Measurements from ENCODE around the gene MINDY4.
A peak's percentile ranks its signal among the peaks of the same experiment; 100 is the strongest.

Gene MINDY4

GRCh38 chr7:30837581-30837980 is 66.4 kb downstream of the MINDY4 start:
- DNase-seq, result no peak

- no peak for DNase-seq
Observed at GRCh38 chr7:30838008-30838407, 66.8 kb downstream of the MINDY4 start.

GRCh38 chr7:30840141-30841024 is 69.2 kb downstream of the MINDY4 start:
- no peak for DNase-seq

GRCh38 chr7:30841025-30841735 is 70.0 kb downstream of the MINDY4 start:
- no peak for DNase-seq

- DNase-seq, result no peak
Observed at GRCh38 chr7:30841801-30842541, 70.8 kb downstream of the MINDY4 start.

- no peak for DNase-seq
Observed at GRCh38 chr7:30842542-30843451, 71.6 kb downstream of the MINDY4 start.

- no peak for DNase-seq
Observed at GRCh38 chr7:30843741-30844482, 72.7 kb downstream of the MINDY4 start.

- DNase-seq, result no peak
Observed at GRCh38 chr7:30844483-30844874, 73.3 kb downstream of the MINDY4 start.

- DNase-seq, result no peak
Observed at GRCh38 chr7:30844916-30845315, 73.7 kb downstream of the MINDY4 start.

- no peak for DNase-seq
Observed at GRCh38 chr7:30845426-30846135, 74.4 kb downstream of the MINDY4 start.

GRCh38 chr7:30846378-30846777 is 75.2 kb downstream of the MINDY4 start:
- peak; percentile 30 for DNase-seq

GRCh38 chr7:30848121-30848855 is 77.1 kb downstream of the MINDY4 start:
- no peak for DNase-seq

GRCh38 chr7:30849565-30849964 is 78.3 kb downstream of the MINDY4 start:
- no peak for DNase-seq

- DNase-seq, result no peak
Observed at GRCh38 chr7:30850426-30850825, 79.2 kb downstream of the MINDY4 start.

- DNase-seq, result no peak
Observed at GRCh38 chr7:30851651-30852307, 80.6 kb downstream of the MINDY4 start.

- no peak for DNase-seq
Observed at GRCh38 chr7:30852308-30852684, 81.1 kb downstream of the MINDY4 start.

- no peak for DNase-seq
Observed at GRCh38 chr7:30852744-30853288, 81.6 kb downstream of the MINDY4 start.

GRCh38 chr7:30853576-30853975 is 82.4 kb downstream of the MINDY4 start:
- no peak for DNase-seq

- no peak for DNase-seq
Observed at GRCh38 chr7:30855936-30856335, 84.7 kb downstream of the MINDY4 start.

All from RPMI8226 (cell line).